Activated T-cell treated with anti-CD3 and anti-CD28 coated beads, Interleukin-2, amount 50 U/mL, for 72 hours (primary cell): ENCODE measurements around the gene OSBP2. TPM values are rescaled to one million over a fixed set of nuclear protein-coding genes. Genes with fewer than 3 reads are reported as not detected.
A peak's percentile ranks its signal among the peaks of the same experiment; 100 is the strongest.
"Not testable (repeated sequence)": the region's sequence is repeated elsewhere in the genome, so short reads cannot be mapped to it uniquely, and the experiment has no call there.

Experiments used
- ATAC-seq, 2 donors: fragments of 150-1000 bp; cut with Tn5 transposase; replicated peaks in 1 of 2; 2 replicates each; pipeline ENCODE4 v1.10.0; 2021; ENCODE audit warnings: moderate library complexity in 2 of 2, mild to moderate bottlenecking in 1 of 2
- DNase-seq, 2 donors: peaks; one replicate each; pipeline ENCODE4 v3.0.0; 2021 to 2022; ENCODE audit warnings: mixed read lengths in 1 of 2
- H3K27ac Mint-ChIP-seq: one replicate; pipeline ENCODE4 v1.8.0; 2022; ENCODE audit warnings: mild to moderate bottlenecking, moderate library complexity, mixed read lengths
- H3K27me3 Mint-ChIP-seq: one replicate; pipeline ENCODE4 v1.8.0; 2022; ENCODE audit warnings: low read depth, mixed read lengths
- H3K36me3 Mint-ChIP-seq, 2 donors: one replicate each; pipeline ENCODE4 v1.8.0; 2022; ENCODE audit warnings: mixed read lengths in 2 of 2, mild to moderate bottlenecking in 1 of 2; ENCODE audit not compliant: insufficient read depth in 2 of 2
- H3K4me1 Mint-ChIP-seq: one replicate; pipeline ENCODE4 v1.8.0; 2022; ENCODE audit warnings: low read depth, mixed read lengths
- H3K4me3 Mint-ChIP-seq, 2 donors: one replicate each; pipeline ENCODE4 v1.8.0; 2022; ENCODE audit warnings: mild to moderate bottlenecking in 2 of 2, mixed read lengths in 2 of 2, moderate library complexity in 2 of 2
- H3K9me3 Mint-ChIP-seq, 2 donors: one replicate each; pipeline ENCODE4 v1.8.0; 2022; ENCODE audit warnings: mixed read lengths in 2 of 2
- total RNA-seq, 2 donors: library from RNA; stranded (reverse); gene quantifications; one replicate each; pipeline ENCODE4 v1.2.3, GENCODE V29; 2022

The OSBP2 gene
- total RNA-seq, 2 donors from 2014 or later: 7.2 to 11.9 TPM

- DNase-seq (peak in 1 of 2 donors; percentile 3), ATAC-seq (no peak)
- Mint-ChIP-seq H3K4me3 (peak overlapping the region; percentile 96 to 98), H3K36me3 (no peaks in the 10 kb centered on the region), H3K9me3 (no peaks in the 10 kb centered on the region), H3K27ac (peak overlapping the region; percentile 47), H3K27me3 (peaks cover 10% of the 10 kb centered on the region), H3K4me1 (peaks cover 21% of the 10 kb centered on the region)
These were observed 27.6 kb upstream of the OSBP2 start for GRCh38 chr22:30667107-30667493.

GRCh38 chr22:30667494-30668385 is 26.9 kb upstream of the OSBP2 start, which contains the start of gene DUSP18:
DUSP18 (minus strand) TSS chr22:30667875; CDS start chr22:30664003, 3,872 bp downstream.
- peaks cover 21% of the 10 kb centered on the region for H3K4me1 Mint-ChIP-seq
- ATAC-seq (peak; percentile 95 to 96), DNase-seq (peak; percentile 91 to 96)
- no peaks in the 10 kb centered on the region for H3K36me3 Mint-ChIP-seq
- no peaks in the 10 kb centered on the region for H3K9me3 Mint-ChIP-seq
- peaks cover 10% of the 10 kb centered on the region for H3K27me3 Mint-ChIP-seq
- peak within 1 kb of the TSS; percentile 71 for H3K27ac Mint-ChIP-seq
- peak within 1 kb of the TSS; percentile 96 to 98 for H3K4me3 Mint-ChIP-seq

GRCh38 chr22:30668386-30668710 is 26.3 kb upstream of the OSBP2 start:
- H3K27me3 Mint-ChIP-seq: peaks cover 10% of the 10 kb centered on the region
- no peak for DNase-seq
- H3K4me1 Mint-ChIP-seq: peaks cover 21% of the 10 kb centered on the region
- no peaks in the 10 kb centered on the region for H3K36me3 Mint-ChIP-seq
- no peaks in the 10 kb centered on the region for H3K9me3 Mint-ChIP-seq
- peak overlapping the region; percentile 56 for H3K27ac Mint-ChIP-seq
- peak overlapping the region; percentile 96 to 98 for H3K4me3 Mint-ChIP-seq
- no peak for ATAC-seq

DNA sequence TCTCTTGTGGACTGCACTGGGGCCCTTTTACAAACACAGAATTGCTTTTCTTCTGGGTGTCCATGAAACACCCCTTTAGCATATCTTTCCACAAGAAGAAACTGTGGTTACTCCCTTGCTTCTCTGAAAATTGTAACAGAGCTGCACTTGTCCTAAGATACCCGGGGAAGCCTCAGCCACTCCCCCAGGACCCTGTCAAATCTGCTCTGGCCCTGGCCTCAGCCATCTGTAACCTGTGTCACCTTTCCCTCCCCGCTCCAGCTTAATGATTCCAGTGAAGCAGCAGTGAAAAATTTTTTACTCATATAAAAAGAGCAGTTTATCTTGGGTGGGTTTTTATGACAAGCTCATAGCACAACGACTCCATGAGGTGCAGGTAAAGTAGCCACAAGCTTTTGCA is 23.6 kb upstream of the OSBP2 start:
- H3K27me3 Mint-ChIP-seq: peaks cover 13% of the 10 kb centered on the region
- H3K27ac Mint-ChIP-seq: no peak overlapping the region
- H3K4me1 Mint-ChIP-seq: peaks cover 19% of the 10 kb centered on the region
- H3K36me3 Mint-ChIP-seq: no peaks in the 10 kb centered on the region
- ATAC-seq (no peak), DNase-seq (no peak)
- no peaks in the 10 kb centered on the region for H3K9me3 Mint-ChIP-seq
- no peak overlapping the region for H3K4me3 Mint-ChIP-seq

DNA sequence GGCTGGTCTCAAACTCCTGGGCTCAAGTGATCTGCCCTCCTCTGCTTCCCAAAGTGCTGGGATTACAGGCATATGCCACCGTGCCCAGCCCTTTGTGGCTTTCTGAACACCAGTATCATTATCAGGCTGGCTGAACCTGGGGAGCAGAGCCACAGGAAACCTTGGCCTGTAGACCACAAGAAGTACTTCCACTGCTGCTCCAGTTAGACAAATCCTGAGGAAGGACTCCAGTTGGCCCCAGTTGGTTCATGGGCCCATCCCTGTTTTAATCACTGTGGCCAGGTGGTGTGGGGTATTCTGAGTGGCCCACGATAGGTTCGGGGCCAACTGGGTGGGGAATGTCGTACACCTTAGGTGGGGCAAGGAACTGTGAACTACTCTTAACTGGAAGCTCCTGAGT is 21.5 kb upstream of the OSBP2 start:
- Mint-ChIP-seq H3K9me3 (no peaks in the 10 kb centered on the region), H3K4me3 (no peak overlapping the region), H3K27ac (no peak overlapping the region), H3K4me1 (peaks cover 7% of the 10 kb centered on the region), H3K36me3 (no peaks in the 10 kb centered on the region), H3K27me3 (peaks cover 27% of the 10 kb centered on the region)
- no peak for DNase-seq
- no peak for ATAC-seq

GRCh38 chr22:30674482-30674881 is 20.2 kb upstream of the OSBP2 start:
- Mint-ChIP-seq H3K27me3 (peaks cover 24% of the 10 kb centered on the region), H3K4me3 (no peak overlapping the region), H3K36me3 (no peaks in the 10 kb centered on the region), H3K4me1 (no peaks in the 10 kb centered on the region), H3K27ac (no peak overlapping the region), H3K9me3 (no peaks in the 10 kb centered on the region)
- DNase-seq: no peak
- no peak for ATAC-seq

- Mint-ChIP-seq H3K27ac (no peak overlapping the region), H3K4me1 (no peaks in the 10 kb centered on the region), H3K4me3 (no peak overlapping the region), H3K27me3 (peaks cover 26% of the 10 kb centered on the region), H3K36me3 (no peaks in the 10 kb centered on the region), H3K9me3 (no peaks in the 10 kb centered on the region)
- no peak for ATAC-seq
- DNase-seq: no peak
These were observed 19.2 kb upstream of the OSBP2 start for GRCh38 chr22:30675436-30675835.

DNA sequence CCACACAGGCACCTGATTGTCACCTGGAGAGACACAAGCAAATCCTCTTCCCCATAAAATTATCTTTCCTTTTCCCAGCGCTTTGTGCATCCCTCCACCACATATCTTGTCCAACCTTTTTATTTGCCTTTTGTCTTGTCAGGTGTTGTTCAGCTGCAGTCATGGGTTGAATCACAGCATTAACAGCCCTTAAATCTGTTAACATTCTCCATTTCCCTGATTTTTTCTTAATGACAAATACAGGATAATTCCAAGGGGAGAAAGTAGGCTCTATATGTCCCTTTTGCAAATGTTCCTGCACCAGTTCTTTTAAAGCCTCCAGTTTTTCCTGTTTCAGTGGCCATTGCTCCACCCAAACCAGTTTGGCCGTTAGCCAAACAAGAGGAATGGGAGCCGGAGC is 18.1 kb upstream of the OSBP2 start:
- ATAC-seq, H3K4me3 Mint-ChIP-seq, H3K27ac Mint-ChIP-seq, H3K4me1 Mint-ChIP-seq, H3K9me3 Mint-ChIP-seq, H3K36me3 Mint-ChIP-seq, DNase-seq: not testable (repeated sequence)
- H3K27me3 Mint-ChIP-seq: peaks cover 26% of the 10 kb centered on the region

DNA sequence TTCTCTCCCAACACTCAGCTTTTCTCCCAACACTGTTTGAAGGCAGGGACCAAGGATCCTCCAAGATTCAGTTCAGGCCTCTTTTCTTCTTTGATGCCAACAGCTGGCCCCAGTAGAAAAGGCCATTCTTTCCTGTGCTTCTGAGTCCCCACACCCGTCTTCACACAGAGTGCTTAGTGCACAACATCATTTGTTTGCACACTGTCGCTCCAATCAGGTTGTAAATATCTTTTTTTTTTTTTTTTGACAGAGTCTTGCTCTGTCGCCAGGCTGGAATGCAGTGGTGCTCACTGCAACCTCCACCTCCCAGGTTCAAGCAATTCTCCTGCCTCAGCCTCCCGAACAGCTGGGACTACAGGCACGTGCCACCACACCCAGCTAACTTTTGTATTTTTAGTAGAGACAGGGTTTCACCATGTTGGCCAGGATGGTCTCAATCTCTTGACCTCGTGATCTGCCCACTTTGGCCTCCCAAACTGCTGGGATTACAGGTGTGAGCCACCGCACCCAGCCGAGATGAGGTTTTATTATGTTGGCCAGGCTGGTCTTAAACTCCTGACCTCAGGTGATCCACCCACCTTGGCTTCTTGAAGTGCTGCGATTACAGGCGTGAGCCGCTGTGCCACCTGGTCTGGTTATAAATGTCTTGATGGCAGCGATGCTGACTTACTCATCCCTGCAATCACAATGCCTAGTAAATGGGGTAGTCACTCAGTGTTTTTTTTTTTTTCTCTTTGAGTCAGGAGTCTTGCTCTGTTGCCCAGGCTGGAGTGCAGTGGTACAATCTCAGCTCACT is 14.6 kb upstream of the OSBP2 start:
- H3K9me3 Mint-ChIP-seq, H3K36me3 Mint-ChIP-seq, ATAC-seq, H3K4me1 Mint-ChIP-seq, H3K27ac Mint-ChIP-seq, DNase-seq, H3K4me3 Mint-ChIP-seq: not testable (repeated sequence)
- H3K27me3 Mint-ChIP-seq: peaks cover 31% of the 10 kb centered on the region

GRCh38 chr22:30680991-30681770 is 13.5 kb upstream of the OSBP2 start:
- no peaks in the 10 kb centered on the region for H3K36me3 Mint-ChIP-seq
- ATAC-seq (no peak), DNase-seq (no peak)
- H3K4me1 Mint-ChIP-seq: no peaks in the 10 kb centered on the region
- H3K4me3 Mint-ChIP-seq: no peak overlapping the region
- H3K9me3 Mint-ChIP-seq: no peaks in the 10 kb centered on the region
- H3K27me3 Mint-ChIP-seq: peaks cover 27% of the 10 kb centered on the region
- no peak overlapping the region for H3K27ac Mint-ChIP-seq

- H3K9me3 Mint-ChIP-seq: no peaks in the 10 kb centered on the region
- DNase-seq (no peak), ATAC-seq (no peak)
- peaks cover 20% of the 10 kb centered on the region for H3K27me3 Mint-ChIP-seq
- H3K27ac Mint-ChIP-seq: no peak overlapping the region
- no peaks in the 10 kb centered on the region for H3K4me1 Mint-ChIP-seq
- H3K36me3 Mint-ChIP-seq: no peaks in the 10 kb centered on the region
- H3K4me3 Mint-ChIP-seq: no peak overlapping the region
These were observed 12.8 kb upstream of the OSBP2 start for GRCh38 chr22:30681831-30682230.

DNA sequence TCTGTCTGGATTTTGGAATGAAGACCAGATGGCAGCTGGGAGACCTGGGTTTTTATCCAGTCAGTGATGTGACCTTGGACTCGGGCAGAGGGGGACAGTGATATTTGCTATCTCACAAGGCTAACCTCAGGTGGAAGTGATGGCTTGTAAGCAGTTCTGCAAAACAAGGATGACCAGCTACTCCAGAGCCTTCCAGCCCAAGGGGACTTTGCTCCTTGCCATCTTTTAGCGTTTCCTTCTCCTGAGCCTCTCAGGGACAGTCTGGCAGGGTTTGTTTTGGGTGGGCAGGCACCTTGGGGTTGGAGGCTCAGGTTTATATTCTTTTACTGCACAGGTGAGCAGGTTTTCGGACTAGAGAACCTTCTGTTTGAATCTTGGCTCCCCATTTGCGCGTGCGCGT is 9.5 kb upstream of the OSBP2 start:
- H3K27ac Mint-ChIP-seq: no peak overlapping the region
- no peaks in the 10 kb centered on the region for H3K9me3 Mint-ChIP-seq
- H3K4me3 Mint-ChIP-seq: no peak overlapping the region
- no peaks in the 10 kb centered on the region for H3K36me3 Mint-ChIP-seq
- DNase-seq (no peak), ATAC-seq (no peak)
- no peaks in the 10 kb centered on the region for H3K4me1 Mint-ChIP-seq
- H3K27me3 Mint-ChIP-seq: peaks cover 5% of the 10 kb centered on the region

DNA sequence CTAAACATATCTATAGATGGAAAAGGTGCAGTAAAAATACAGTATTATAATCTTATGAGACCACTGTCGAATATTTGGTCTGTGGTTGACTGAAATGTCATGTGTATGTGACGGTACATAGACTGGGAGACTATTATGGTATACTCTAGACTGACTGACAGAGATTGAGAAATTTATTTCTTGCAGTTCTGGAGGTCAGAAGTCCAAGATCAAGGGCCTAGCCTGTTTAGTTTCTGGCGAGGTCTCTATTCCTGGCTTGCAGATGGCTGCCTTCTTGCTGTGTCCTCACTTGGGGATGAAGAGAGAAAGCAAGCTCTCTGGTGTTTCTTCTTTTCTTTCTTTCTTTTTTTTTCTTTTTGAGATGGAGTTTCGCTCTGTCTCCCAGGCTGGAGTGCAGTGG is 7.3 kb upstream of the OSBP2 start:
- ATAC-seq (no peak), DNase-seq (no peak)
- Mint-ChIP-seq H3K4me1 (no peaks in the 10 kb centered on the region), H3K36me3 (no peaks in the 10 kb centered on the region), H3K4me3 (no peak overlapping the region), H3K9me3 (no peaks in the 10 kb centered on the region), H3K27me3 (no peaks in the 10 kb centered on the region), H3K27ac (no peak overlapping the region)
